Measurements from ENCODE around the gene NCBP1.
"Not testable (repeated sequence)": the region's sequence is repeated elsewhere in the genome, so short reads cannot be mapped to it uniquely, and the experiment has no call there.

Gene NCBP1, protein sequence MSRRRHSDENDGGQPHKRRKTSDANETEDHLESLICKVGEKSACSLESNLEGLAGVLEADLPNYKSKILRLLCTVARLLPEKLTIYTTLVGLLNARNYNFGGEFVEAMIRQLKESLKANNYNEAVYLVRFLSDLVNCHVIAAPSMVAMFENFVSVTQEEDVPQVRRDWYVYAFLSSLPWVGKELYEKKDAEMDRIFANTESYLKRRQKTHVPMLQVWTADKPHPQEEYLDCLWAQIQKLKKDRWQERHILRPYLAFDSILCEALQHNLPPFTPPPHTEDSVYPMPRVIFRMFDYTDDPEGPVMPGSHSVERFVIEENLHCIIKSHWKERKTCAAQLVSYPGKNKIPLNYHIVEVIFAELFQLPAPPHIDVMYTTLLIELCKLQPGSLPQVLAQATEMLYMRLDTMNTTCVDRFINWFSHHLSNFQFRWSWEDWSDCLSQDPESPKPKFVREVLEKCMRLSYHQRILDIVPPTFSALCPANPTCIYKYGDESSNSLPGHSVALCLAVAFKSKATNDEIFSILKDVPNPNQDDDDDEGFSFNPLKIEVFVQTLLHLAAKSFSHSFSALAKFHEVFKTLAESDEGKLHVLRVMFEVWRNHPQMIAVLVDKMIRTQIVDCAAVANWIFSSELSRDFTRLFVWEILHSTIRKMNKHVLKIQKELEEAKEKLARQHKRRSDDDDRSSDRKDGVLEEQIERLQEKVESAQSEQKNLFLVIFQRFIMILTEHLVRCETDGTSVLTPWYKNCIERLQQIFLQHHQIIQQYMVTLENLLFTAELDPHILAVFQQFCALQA

DNA sequence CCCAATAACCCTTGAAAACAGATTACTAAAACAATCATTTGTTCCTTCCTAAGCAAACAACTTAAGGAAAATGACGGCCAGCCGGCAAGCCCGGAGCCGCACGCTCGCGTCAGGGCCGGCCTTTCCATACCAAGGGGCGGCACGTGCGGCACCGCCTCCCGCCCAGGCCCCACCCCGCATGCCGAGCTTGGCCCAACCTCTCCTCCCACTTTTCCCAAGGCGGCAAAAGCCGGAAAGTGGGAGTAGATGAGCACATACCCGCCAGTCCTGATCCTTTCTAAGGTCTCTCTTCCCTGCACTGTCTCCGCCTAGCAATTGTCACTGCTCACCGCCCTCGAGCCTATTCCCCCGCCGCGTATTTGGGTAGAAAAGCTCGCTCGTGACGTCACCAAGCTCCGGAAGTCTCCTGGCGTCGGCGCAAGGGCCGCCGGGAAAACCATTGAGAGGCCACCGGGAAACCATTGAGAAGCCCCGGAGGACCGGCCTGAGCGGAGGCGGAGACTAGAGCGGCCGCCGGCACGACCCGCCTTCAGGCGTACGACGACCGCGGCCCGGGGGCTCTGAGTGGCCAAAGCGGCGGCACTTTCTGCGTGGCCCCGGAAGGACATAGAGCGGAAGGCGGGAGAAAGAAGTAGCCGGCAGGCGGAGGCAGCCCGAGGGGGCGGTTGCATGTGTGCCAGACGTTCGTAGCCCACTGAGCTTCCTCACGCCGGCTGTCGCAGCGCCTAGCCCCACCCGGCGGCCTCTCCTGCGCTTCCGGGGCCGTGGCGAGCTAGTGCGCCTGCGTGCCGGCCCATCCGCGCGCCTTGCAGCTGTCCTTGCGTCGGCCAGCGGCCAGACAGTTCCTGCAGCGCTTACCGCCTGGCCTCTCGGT lies at the start of gene NCBP1, which contains the start of gene TSTD2:
Gene NCBP1, plus strand, starts transcription at position 837 of the 874 bp plus-strand sequence. CDS start 61 bp downstream, outside the sequence.
Gene TSTD2, minus strand, starts transcription at position 384 of the 874 bp plus-strand sequence. CDS start 5,806 bp downstream, outside the sequence.
- peak; percentile 89 to 99 (median 97) for DNase-seq

DNA sequence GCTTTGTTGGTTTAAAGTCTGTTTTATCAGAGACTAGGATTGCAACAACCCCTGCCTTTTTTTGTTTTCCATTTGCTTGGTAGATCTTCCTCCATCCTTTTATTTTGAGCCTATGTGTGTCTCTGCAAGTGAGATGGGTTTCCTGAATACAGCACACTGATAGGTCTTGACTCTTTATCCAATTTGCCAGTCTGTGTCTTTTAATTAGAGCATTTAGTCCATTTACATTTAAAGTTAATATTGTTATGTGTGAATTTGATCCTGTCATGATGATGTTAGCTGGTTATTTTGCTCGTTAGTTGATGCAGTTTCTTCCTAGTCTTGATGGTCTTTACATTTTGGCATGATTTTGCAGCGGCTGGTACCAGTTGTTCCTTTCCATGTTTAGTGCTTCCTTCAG lies 48.8 kb upstream of the NCBP1 start:
- not testable (repeated sequence) for DNase-seq

DNA sequence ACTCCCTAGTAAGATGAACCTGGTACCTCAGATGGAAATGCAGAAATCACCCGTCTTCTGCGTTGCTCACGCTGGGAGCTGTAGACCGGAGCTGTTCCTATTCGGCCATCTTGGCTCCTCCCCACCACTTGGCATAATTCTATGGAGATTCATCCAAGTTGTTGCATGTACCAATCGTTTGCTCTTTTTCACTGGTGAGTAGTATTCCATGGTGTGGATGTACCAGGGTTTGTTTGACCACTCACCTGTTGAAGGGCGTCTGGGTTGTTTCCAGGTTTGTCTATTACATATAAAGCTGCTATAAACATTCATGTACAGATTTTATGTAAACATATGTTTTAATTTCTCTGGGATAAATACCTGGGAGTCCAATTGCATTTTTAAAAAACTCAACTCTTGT lies 46.7 kb upstream of the NCBP1 start:
- not testable (repeated sequence) for DNase-seq

DNA sequence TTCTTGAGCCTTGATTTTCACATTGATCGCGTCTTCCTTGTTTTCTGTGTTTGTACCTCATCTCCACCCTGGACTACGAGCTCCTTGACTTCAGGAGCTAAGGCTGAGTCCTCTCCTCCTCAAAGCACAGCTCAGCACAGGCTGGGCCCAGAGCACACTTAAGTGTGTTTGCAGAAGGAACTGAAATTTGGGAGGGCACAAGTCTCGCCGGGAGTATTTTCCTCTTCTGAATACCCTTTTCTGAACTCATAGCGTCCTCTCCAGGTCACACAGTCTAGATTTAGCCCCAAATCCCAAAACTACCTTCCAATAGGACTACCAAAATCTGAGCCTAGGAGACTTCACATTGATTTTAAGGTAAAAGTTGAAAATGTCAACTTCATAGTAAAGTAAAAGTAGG lies 42.1 kb upstream of the NCBP1 start:
- DNase-seq: no peak

DNA sequence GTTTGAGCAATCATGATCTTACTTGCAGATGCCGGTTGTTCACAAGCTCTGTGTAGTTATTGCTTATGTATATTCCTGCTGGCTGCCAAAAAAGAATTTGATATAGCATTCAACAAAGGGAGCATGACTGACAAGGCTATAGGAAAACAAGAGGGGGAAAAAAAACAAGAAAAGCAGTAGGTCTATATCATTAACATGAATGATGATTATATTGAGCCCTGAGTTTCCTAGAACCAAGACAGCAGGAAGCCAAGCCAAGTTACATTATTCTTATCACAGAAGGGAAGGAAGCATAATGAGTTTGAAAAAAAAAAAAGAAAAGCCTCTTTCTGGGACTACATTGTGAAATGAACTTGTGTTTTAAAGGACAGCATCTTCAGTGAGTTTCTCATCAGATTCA lies 41.5 kb upstream of the NCBP1 start:
- no peak for DNase-seq

DNA sequence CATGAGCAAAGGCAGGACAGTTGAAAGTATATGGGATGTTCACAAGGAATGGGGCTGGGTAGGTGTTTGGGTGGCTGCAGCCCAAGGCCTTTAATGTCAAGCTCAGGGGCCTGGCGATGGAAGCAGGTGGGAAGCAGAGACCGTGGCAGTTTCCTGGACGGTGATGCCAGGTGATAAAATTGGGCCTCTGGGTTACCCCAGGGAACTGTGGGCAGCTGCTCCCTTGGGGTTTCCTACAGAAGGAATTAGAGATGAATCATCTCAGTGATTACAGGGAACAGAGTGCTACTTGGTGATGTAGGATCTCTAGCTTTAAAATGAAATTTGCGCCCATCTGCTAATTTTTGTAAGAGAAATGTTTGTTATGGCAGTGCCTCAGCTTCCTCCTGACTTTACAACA lies 39.7 kb upstream of the NCBP1 start:
- peak in 2 of 58 donors; percentile 22 to 52 for DNase-seq

DNA sequence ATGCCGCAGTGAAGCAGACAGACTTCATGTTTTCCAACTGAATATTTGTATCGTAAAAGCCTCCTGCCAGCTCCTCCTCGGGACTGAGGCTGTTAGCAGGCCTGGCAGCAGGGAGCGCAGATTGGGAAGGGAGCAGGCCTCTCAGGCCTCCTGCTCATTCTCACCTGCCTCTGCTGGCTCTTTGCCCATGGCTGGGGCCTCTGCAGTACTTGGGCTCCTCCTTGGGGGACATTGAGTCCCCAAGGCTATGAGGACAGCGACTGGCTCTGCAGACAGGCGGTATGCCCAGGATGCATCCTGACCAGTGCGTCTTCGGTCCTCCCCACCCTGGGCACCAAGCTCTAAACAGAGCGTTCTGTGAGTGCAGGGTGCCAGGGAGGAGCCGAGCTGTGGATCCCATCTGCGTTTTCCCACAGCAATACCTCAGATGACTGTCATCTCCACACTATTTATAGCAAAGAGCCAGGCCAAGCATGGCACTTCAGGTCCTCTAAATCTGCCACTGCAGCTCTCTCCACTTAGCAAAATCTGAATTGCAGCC lies 39.2 kb upstream of the NCBP1 start:
- DNase-seq: peak in 14 of 58 donors; percentile 10 to 60 (median 28)

DNA sequence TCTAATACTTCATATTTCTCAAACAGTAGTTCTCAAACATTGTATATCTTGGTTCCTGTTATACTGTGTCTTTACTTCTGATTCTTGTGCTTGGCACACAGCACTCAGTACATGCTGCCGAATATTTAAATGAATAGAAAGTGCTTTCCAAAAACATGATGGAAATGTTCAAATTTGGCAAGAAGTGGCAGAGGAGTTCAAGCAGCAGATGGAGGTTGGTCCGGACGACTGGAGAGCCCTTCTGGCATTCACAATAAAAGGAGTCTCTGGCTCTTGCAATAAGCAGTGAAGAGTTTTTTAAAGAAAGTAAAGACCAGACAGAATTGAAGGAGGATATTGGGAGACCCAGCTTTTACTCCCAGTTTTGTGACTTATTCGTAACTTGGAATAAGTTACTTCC lies 36.7 kb upstream of the NCBP1 start:
- peak in 5 of 58 donors; percentile 8 to 49 (median 15) for DNase-seq

DNA sequence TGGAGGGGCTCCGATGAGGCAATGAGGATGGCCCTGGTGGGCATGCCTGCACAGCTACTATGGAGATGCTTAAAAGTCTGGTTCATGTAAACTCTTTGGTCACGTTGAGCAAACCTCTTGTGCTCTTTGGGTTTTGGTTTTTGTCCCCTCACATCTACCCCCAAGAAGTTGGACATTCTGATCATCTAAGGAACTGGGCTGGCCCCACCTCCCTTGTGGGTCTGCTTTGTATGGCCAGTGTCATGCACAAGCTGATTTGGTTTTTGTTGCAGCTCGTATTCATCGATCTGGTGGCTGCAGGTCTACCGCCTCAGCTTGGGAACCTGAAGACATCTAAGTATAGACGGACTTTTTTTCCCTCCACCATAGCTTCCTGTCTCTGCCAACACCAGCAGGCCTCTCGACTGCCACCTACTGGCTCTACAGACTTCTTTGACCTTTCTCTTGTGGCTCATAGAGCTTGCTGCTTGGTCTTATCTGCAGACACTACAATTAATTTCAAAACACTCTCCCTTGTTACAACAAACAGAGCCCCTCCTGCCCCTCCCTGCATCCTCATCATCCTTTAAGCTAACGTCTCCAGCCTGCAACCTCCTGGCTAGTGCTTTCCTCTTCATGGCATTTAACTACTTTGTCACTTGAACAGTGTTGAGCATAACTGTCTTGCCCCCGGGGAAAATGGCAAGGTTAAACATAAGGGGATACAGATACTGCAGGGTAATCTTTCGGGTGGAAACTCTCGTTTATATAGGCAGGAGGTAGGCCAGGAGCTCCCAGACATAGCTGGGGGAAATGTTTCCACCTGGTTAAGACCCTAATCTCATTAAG lies 34.9 kb upstream of the NCBP1 start:
- DNase-seq: peak in 51 of 58 donors; percentile 11 to 82 (median 48)

DNA sequence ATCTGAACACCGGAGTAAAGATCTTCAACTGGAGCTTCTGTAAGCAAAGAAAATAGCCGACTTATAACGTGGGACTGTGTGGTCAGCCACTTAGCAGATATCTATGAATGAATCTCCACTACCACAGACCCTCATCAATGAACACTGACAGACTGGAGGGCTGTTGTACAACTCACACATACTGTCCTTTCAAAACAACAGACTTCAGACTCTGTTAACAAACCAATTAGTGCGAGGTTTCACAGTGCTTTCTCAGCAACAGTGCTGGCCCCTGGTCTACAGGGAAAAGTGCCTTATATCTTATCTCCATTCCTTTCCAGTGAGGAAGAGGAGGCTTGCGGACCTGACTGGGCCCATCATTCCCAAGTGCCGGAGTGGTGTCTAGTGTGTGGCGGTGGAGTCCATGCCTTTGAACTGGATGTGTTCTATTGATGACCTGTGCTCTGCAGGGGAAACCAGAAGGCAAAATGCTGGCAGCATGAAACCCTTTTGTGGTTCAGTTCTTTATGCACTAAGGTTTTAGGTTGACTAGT lies 34.2 kb upstream of the NCBP1 start:
- no peak for DNase-seq

DNA sequence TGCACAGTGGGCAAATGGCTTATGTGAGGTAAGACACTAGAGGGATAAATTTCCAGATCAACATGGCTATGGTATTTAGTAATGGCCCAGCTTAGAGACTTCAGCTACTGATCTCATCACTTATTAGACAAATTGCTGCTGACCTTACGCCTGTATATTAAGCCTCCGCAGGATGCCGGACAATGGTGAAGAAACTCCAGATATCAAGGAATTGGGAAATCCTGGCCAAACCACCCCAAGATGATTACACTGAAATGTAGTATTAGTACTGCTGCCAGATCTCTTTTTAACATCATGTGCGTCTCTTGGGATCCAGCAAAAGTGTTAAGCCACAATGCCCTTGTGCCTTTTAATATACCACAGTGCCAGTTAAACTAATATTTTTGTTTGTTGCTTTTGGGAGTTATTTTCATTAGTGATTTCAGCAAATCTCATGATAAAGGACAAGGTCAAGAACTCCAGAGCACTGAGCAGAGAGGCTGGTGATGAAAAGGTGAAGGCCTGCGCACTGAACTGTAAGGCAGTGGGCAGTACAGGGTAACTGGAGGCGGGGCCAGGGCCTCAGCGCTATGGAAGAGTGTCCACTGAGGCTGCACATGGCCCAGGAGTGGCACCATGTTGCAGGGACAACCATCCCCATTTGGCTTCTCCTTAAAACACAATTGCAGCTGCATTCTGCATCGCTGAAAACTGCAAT lies 32.9 kb upstream of the NCBP1 start:
- DNase-seq: no peak

DNA sequence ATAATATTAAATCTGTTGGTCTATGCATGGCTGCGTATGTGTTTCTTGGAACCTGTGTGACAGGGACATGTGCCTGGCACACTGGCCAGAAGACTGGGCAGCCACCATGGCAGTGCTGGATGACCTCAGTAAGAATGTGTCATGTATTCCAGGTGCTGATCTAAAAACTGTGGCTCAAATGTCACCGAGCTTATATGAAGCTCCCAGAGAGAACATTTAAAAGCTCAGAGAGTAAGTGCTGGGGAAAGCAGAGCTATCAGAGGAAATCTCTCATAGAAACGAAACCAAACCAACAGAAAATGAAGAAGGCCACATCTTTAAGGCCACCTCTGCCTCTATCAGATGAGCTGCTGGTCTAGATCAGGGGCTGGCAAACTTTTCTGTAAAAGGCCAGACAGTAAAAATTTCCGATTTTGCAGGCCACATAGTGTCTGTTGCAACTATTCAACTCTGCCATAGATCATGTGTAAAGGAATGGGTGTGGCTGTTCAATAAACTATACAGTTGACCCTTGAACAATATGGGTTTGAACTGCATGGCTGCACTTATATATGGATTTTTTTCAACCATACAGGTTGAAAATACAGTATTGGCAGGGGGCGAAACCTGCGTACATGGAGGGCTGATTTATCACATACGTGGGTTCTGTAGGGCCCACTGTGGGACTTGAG lies 32.3 kb upstream of the NCBP1 start:
- no peak for DNase-seq

DNA sequence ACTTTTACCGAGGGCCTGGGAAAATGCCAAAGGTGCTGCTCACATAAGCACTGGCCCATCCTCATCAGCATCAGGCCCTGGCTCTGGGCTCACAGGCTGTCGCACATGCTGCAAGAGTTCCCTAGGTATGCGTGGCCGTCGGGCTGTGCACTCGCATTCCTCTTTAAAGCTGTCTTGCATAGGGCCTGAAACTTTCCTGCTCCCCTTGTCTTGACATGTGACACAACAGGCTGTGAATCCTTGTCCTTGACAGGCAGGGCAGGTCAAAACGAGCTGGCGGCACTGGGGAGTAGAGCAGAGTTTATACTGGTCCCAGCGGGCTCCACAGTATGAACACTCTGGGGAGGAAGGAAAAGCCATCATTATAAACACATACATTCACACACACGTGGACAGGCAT lies 31.2 kb upstream of the NCBP1 start:
- DNase-seq: no peak

DNA sequence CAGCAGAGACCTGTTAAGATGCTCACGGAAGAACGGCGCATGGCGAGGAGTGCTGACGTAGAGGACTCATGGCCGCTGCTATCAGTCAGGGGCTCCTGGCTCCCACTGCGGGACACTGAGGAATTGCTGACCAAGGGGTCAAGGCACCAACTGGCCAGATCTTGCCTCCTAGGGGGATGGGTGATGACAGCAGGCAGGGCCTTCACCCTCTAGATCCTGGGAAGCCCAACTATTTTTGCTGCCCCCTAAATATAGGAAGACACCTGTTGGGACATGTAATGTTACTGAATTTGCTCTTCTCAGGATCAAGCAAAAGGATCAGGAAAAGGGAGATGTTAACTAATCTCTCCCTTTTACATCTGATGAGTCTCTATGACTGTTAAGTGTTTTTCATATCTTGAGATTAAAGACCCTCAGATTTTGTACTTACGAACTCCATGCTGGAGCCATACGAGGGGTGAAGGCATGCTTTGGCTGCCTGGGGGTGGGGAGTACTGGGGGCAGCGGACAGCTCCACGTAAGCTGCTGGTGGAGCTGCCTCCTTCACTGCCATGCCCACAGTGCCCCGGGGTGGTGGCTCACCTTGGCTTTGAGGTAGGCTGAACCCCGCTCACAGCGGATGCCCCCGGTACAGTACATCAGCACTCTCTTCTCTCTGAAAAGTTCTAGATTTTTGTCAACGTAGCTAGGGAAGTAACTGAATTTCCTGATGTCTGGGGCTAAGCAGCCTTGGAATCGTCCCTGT lies 28.5 kb upstream of the NCBP1 start:
- DNase-seq: no peak

DNA sequence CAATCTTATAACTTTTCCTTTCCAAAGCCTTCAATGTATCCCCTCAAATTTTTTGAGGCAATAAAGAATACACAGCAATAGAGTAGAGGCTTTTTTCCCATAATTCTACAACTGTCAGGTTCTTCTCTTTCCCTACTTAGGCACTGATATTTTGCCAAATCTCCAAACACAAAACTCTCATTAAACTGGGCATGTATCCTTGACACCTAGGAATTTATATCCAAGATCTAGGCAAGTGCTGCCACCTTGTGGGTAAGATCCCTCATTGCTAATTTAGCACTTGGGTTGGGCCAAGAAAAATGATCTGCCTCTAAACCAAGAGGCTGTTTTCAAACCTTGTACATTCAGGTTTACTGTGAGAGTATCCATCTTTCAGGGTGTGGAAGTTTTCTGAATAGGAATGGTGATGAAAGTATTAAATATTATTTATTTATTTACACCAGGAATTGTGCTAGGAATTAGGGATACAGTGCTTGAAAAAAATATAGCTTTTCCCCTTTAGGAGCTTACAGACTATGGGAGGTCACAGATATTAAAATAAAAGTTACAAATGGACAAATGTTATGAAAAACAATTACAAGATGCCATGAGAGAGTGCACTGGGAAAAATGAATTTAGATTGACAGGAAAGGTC lies 18.1 kb upstream of the NCBP1 start:
- peak in 34 of 58 donors; percentile 4 to 82 (median 34) for DNase-seq

DNA sequence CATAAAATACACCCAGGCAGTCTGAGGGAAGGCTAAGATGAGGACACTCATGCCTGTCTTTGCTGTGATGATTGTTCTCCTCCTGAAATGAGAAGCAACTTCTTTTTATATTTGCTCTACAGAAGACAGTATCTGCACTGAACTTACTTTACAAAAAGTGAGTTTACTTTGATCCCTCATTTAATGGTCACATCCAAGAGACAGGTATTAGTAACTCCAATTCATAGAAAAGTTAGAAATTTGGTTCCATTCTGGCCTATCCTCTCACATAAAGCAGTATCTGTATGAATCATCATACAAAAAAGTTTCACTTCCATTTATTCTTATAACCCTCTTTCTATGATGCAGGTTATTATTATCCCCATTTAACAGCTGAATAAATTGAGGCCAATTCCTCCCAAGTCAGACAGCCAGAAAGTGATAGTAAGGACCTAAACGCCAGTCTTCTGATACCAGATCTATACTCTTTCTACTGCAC lies 15.6 kb upstream of the NCBP1 start:
- DNase-seq: no peak

DNA sequence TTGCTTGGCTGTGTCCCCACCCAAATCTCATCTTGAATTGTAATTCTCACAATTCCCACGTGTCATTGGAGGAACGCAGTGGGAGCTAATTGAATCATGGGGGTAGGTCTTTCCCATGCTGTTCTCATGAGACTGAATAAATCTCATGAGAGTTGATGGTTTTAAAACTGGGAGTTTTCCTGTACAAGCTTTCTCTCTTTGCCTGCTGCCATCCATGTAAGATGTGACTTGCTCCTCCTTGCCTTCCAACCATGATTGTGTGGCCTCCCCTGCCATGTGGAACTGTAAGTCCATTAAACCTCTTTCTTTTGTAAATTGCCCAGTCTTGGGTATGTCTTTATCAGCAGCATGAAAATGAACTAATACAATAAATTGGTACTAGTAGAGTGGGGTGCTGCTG lies 13.6 kb upstream of the NCBP1 start:
- DNase-seq: not testable (repeated sequence)

All from anterior cingulate cortex (tissue), 58 donors.